Neural progenitor cell (in vitro differentiated cells): ENCODE measurements around the gene GPHN. TPM values are rescaled to one million over a fixed set of nuclear protein-coding genes. Genes with fewer than 3 reads are reported as not detected.

Experiments
- DNase-seq: peaks from one replicate; pipeline ENCODE4 v3.0.0-alpha.2; 2016; ENCODE audit warnings: low spot score
- H2AFZ ChIP-seq: fragments of 200-600 bp; sonication (generic); replicated peaks from 2 replicates; pipeline ENCODE4 v1.6.1; 2016; ENCODE audit warnings: antibody characterized with exemption
- H3F3A ChIP-seq: fragments of 200-600 bp; sonication (generic); 2 replicates; pipeline ENCODE4 v1.6.1; 2016; ENCODE audit warnings: antibody characterized with exemption, low read depth
- H3K27ac ChIP-seq: fragments of 200-600 bp; sonication (generic); 2 replicates; pipeline ENCODE4 v1.5.1; 2016; ENCODE audit warnings: mild to moderate bottlenecking
- H3K27me3 ChIP-seq: fragments of 200-600 bp; sonication (generic); 2 replicates; pipeline ENCODE4 v1.6.1; 2016; ENCODE audit warnings: mild to moderate bottlenecking, moderate library complexity
- H3K36me3 ChIP-seq: fragments of 200-600 bp; sonication (generic); 2 replicates; pipeline ENCODE4 v1.5.1; 2016
- H3K4me1 ChIP-seq: fragments of 200-600 bp; sonication (generic); 2 replicates; pipeline ENCODE4 v1.6.1; 2016; ENCODE audit warnings: mixed run types
- H3K4me2 ChIP-seq: fragments of 200-600 bp; sonication (generic); 2 replicates; pipeline ENCODE4 v1.6.1; 2016
- H3K4me3 ChIP-seq: fragments of 200-600 bp; sonication (generic); 2 replicates; pipeline ENCODE4 v1.5.1; 2016
- H3K79me2 ChIP-seq: fragments of 200-600 bp; sonication (generic); 2 replicates; pipeline ENCODE4 v1.6.1; 2016; ENCODE audit warnings: low read depth
- H3K9ac ChIP-seq: fragments of 200-600 bp; sonication (generic); 2 replicates; pipeline ENCODE4 v1.6.1; 2016
- H3K9me3 ChIP-seq: fragments of 200-600 bp; sonication (generic); 2 replicates; pipeline ENCODE4 v1.5.1; 2016; ENCODE audit warnings: low read depth
- H4K20me1 ChIP-seq: fragments of 200-600 bp; sonication (generic); 2 replicates; pipeline ENCODE4 v1.6.1; 2016; ENCODE audit warnings: low read depth
- H3K27ac Mint-ChIP-seq: 3 replicates; pipeline ENCODE4 v1.8.0; 2021; ENCODE audit warnings: mixed read lengths
- H3K27me3 Mint-ChIP-seq: 2 replicates; pipeline ENCODE4 v1.8.0; 2022; ENCODE audit warnings: low read depth, mild to moderate bottlenecking, inconsistent platforms, moderate library complexity, mixed read lengths; ENCODE audit not compliant: insufficient read depth
- H3K36me3 Mint-ChIP-seq: 3 replicates; pipeline ENCODE4 v1.8.0; 2021; ENCODE audit warnings: mixed read lengths
- H3K4me1 Mint-ChIP-seq: 3 replicates; pipeline ENCODE4 v1.8.0; 2021; ENCODE audit warnings: mixed read lengths
- H3K4me3 Mint-ChIP-seq: 3 replicates; pipeline ENCODE4 v1.8.0; 2021; ENCODE audit warnings: mild to moderate bottlenecking, moderate library complexity, mixed read lengths
- H3K9me3 Mint-ChIP-seq: 3 replicates; pipeline ENCODE4 v1.8.0; 2020; ENCODE audit warnings: mixed read lengths
- CTCF ChIP-seq: fragments of 200-600 bp; sonication (generic); IDR thresholded peaks from 2 replicates; pipeline ENCODE4 v1.5.1; 2017; ENCODE audit warnings: antibody characterized with exemption, mild to moderate bottlenecking
- EZH2 ChIP-seq: fragments of 200-600 bp; sonication (generic); IDR thresholded peaks from 2 replicates; pipeline ENCODE4 v1.6.1; 2017; ENCODE audit warnings: antibody characterized with exemption, mild to moderate bottlenecking, moderate library complexity
- EZH2phosphoT487 ChIP-seq: fragments of 200-600 bp; sonication (generic); IDR thresholded peaks from 2 replicates; pipeline ENCODE4 v1.6.1; 2017; ENCODE audit warnings: antibody characterized with exemption
- total RNA-seq: library from RNA; depleted of rRNA; stranded (reverse); fragments of >200 nt; gene quantifications from 2 replicates; pipeline ENCODE4 v1.2.3, GENCODE V29; 2015; ENCODE audit warnings: low replicate concordance

GPHN gene
- total RNA-seq, 1 donor from 2014 or later: 42.9 TPM

DNA sequence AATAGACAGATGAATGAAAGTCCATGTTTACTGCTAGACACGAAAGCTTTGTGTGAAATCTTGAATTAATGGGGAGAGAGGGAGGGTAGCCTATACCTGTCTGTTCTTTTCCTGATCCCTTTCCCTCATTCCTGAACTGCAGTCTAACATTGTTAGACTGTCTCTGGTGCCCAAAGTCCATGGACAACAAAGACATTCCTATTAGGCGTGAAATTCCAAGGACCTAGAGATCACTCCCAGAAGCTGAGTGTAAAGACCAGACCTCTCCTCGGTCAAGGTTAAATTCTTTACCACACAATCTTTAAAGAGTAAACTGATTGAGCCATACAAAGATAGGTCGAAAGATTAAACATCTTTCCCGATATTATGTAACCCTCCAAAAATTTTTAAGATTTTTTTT is 410.6 kb downstream of the GPHN start:
- Mint-ChIP-seq H3K27ac (no peak overlapping the region), H3K9me3 (peaks cover 5% of the 10 kb centered on the region), H3K27me3 (no peaks in the 10 kb centered on the region), H3K4me3 (no peak overlapping the region), H3K36me3 (peaks cover 13% of the 10 kb centered on the region), H3K4me1 (no peaks in the 10 kb centered on the region)
- Histone ChIP-seq H3K79me2 (no peaks in the 10 kb centered on the region), H3K36me3 (no peaks in the 10 kb centered on the region), H3F3A (no peaks in the 10 kb centered on the region), H3K27me3 (no peaks in the 10 kb centered on the region), H3K9ac (no peak overlapping the region), H4K20me1 (no peaks in the 10 kb centered on the region), H3K4me1 (no peaks in the 10 kb centered on the region), H3K4me3 (no peak overlapping the region), H3K27ac (no peak overlapping the region), H3K9me3 (no peaks in the 10 kb centered on the region), H2AFZ (no peak overlapping the region), H3K4me2 (no peak overlapping the region)
- TF ChIP-seq EZH2phosphoT487 (no peak), CTCF (no peak), EZH2 (no peak)
- no peak for DNase-seq

- Mint-ChIP-seq H3K27me3 (no peaks in the 10 kb centered on the region), H3K4me3 (no peak overlapping the region), H3K27ac (no peak overlapping the region), H3K4me1 (no peaks in the 10 kb centered on the region), H3K36me3 (peaks cover 17% of the 10 kb centered on the region), H3K9me3 (peaks cover 5% of the 10 kb centered on the region)
- Histone ChIP-seq H2AFZ (no peak overlapping the region), H3K36me3 (no peaks in the 10 kb centered on the region), H3K4me3 (no peak overlapping the region), H3K27me3 (no peaks in the 10 kb centered on the region), H3K4me2 (no peak overlapping the region), H3K4me1 (no peaks in the 10 kb centered on the region), H3K79me2 (no peaks in the 10 kb centered on the region), H3K9ac (no peak overlapping the region), H3F3A (no peaks in the 10 kb centered on the region), H3K27ac (no peak overlapping the region), H4K20me1 (no peaks in the 10 kb centered on the region), H3K9me3 (no peaks in the 10 kb centered on the region)
- no peak for DNase-seq
- TF ChIP-seq CTCF (no peak), EZH2 (no peak), EZH2phosphoT487 (no peak)
Measured at GRCh38 chr14:66920196-66920595, 412.2 kb downstream of the GPHN start.

DNA sequence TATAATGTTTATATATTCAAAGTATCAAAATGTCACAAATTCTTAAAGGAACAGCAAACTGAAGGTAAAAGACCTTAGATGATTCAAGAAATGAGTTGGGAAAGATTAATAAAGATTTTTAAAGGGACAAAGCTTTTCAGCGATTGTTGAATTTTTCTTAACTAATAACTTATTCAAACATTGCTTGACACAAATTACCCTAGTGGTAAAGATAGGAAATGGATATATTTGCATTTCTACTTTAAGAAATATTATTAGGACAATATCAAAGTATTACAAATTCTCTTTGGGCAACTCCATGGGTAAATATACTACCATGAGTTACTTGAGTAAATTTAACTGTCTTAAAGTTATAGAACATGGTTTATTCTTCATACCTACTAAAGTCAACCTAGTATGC is 415.3 kb downstream of the GPHN start:
- no peak overlapping the region for H3K4me3 ChIP-seq
- H3K4me2 ChIP-seq: no peak overlapping the region
- no peak for DNase-seq
- H3K27me3 ChIP-seq: no peaks in the 10 kb centered on the region
- Mint-ChIP-seq H3K27me3 (no peaks in the 10 kb centered on the region), H3K27ac (no peak overlapping the region), H3K36me3 (peaks cover 20% of the 10 kb centered on the region), H3K9me3 (peaks cover 5% of the 10 kb centered on the region), H3K4me3 (no peak overlapping the region), H3K4me1 (no peaks in the 10 kb centered on the region)
- no peak overlapping the region for H3K9ac ChIP-seq
- H3K4me1 ChIP-seq: no peaks in the 10 kb centered on the region
- no peaks in the 10 kb centered on the region for H3K79me2 ChIP-seq
- H2AFZ ChIP-seq: no peak overlapping the region
- H3F3A ChIP-seq: no peaks in the 10 kb centered on the region
- H3K36me3 ChIP-seq: no peaks in the 10 kb centered on the region
- no peak overlapping the region for H3K27ac ChIP-seq
- no peak for TF ChIP-seq CTCF
- TF ChIP-seq EZH2phosphoT487: no peak
- TF ChIP-seq EZH2: no peak
- H4K20me1 ChIP-seq: no peaks in the 10 kb centered on the region
- H3K9me3 ChIP-seq: no peaks in the 10 kb centered on the region
